Measurements from ENCODE around the gene PBX3.

- TF ChIP-seq POLR2A (IDR thresholded peaks at IDR 0.05; ENCODE audit: low read depth, low read length) (no peak), POLR2AphosphoS5 (IDR thresholded peaks at IDR 0.05; ENCODE audit: low read depth, low read length) (no peak)
These were observed 37.3 kb downstream of the PBX3 start for GRCh38 chr9:125784286-125785049.
